HG03439 (cell line): ENCODE data around the gene PNMA8B.

Experiments used
- ATAC-seq: cut with Tn5 transposase; IDR thresholded peaks from one replicate; pipeline ENCODE4 v1.9.1; 2021; ENCODE audit warnings: mild to moderate bottlenecking, moderate library complexity; ENCODE audit not compliant: unreplicated experiment

Gene PNMA8B

DNA sequence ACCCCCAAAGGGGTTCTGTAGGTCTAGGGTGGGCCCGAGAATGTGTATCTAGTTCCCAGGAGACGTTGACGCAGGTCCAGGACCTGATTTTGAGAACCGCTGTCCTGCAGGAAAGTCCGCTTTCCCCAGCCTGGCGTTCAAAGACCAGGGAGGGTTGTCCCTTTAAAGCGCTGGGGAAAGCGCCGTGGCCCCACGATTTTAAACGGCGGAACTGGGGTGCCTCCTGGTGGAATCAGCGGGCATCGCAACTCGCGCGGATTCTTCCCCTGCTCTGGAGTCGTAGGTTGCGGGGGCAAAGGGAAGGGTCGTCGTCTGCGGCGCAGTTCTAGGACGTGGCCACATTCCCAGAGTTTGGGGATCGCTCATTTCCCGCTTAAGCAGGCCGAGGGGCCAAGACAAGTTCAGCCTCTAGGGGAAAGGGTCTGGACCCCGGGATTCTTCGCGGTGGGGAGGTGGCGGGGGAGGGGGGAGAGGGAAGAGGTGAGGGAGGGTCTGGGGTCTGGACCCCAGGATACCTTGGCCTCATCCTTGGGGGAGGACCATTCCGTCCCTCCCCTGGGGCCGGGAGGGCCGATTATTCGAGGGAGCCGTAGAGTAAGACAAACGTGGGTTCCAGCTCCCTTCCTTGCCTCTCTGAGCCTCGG, 7.7 kb downstream of the PNMA8B start:
- no peak for ATAC-seq

- no peak for ATAC-seq
Measured at GRCh38 chr19:46487178-46487801, 8.4 kb downstream of the PNMA8B start.

- no peak for ATAC-seq
Measured at GRCh38 chr19:46486358-46486757, 9.3 kb downstream of the PNMA8B start.

GRCh38 chr19:46484656-46485055, 11.0 kb downstream of the PNMA8B start:
- ATAC-seq: no peak

DNA sequence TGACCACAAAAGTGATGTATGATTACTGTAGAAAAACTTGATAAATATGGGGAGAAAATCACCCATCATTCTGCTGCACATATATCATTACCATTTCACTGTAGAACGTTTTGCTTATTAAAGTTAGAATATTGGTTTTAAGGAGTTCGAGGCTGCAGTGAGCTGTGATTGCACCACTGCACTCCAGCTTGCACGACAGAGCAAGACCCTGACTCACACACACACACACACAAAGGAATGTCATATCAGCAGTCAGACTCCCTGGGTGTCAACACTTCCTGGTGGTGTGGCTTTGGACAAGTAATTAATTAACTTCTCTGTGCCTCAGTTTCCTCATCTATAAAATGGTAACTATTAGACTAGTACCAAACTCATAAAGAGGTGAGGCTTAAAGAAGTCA, 13.0 kb downstream of the PNMA8B start:
- ATAC-seq: no peak

GRCh38 chr19:46481947-46482346, 13.7 kb downstream of the PNMA8B start:
- ATAC-seq: no peak

GRCh38 chr19:46481223-46481848, 14.3 kb downstream of the PNMA8B start:
- ATAC-seq: no peak

DNA sequence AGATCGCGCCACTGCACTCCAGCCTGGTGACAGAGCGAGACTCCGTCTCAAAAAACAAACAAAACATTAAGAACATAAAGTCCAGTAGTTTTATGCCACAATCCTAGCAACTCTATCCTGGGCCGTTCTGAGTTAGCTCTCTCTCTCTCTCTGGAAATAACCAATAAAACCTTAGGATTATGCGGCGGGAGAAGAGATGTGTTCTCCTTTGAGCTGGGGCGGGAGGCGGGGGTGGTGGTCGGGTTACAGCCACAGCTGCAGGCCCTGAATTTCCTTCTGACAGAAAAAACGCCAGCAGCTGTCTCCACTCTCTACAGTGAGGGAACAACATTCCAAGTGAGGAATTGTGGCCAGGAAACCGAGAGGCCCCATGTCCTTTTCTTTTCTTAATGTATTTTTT, 15.3 kb downstream of the PNMA8B start:
- no peak for ATAC-seq

GRCh38 chr19:46478356-46478986, 17.2 kb downstream of the PNMA8B start:
- no peak for ATAC-seq

DNA sequence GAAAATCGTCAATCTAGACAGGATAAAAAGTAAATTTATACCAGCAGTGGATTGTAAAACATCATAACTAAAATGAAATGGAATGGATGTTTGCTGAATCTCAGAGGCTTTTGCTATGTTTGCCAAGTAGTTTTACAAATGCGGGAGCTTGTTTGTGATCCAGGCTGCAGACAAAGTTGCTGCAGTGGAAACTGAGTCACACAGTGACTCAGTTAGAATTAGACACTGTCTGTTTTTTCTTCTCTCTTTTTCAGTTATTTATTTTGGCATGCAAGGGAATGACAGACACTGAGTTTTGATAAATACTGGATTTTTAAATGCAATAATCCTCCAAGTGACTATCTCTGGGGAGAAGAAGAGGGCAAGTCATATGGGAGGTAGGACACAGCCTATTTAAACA, 19.7 kb downstream of the PNMA8B start:
- no peak for ATAC-seq

- ATAC-seq: no peak
Measured at GRCh38 chr19:46474211-46474610, 21.5 kb downstream of the PNMA8B start.

DNA sequence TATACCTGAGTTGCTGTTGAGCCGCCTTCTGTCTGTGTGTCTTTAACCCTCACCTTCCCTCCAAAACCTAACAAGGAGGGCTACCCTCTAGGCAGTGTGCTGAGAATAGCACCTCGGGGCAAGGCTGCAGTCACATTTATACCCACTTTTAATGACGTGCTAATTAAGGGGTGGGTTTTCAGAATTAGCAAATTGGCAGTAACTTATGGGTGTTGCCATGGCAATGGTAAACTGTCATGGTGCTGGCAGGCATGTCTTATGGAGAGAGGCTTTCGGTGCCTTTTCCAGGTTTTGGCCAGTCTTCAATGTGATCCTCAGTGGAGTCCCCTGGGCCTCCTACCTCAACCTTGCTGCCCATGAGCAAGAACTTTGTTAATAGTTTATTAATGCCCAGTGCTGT, 23.1 kb downstream of the PNMA8B start:
- no peak for ATAC-seq

DNA sequence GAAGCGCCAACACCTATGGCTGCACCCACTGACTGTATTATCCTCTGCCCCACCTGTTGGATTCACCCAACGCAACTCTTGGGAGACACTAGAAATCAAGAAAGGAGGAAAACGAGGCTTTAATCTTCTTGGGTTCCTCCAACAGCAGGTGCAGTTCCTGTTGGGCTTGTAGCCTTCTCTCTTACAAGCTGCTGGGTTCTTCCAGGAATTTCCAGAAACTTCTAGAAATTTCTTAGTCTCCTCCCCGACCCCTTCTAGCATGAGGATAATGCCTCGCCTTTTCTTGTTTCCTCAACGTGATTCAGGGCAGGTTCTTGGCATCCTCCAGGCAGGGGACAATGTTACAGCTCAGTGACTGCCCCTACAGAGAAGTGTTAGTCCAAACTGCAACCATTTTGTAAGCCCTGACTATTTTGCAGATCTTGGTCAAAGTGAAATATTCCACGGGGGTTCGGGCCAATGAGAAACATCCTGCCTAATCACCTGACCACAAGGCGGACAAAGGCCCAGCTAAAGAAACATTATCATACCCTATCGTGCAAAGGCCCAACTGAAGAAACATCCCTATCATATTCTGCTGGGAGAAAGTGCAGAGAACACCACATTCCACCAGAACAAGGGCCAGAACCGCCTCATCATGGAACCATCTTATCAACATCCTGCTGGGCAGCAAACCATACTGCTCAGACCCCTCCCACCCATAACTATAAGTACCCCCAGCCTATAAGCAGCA, 23.7 kb downstream of the PNMA8B start:
- ATAC-seq: no peak

DNA sequence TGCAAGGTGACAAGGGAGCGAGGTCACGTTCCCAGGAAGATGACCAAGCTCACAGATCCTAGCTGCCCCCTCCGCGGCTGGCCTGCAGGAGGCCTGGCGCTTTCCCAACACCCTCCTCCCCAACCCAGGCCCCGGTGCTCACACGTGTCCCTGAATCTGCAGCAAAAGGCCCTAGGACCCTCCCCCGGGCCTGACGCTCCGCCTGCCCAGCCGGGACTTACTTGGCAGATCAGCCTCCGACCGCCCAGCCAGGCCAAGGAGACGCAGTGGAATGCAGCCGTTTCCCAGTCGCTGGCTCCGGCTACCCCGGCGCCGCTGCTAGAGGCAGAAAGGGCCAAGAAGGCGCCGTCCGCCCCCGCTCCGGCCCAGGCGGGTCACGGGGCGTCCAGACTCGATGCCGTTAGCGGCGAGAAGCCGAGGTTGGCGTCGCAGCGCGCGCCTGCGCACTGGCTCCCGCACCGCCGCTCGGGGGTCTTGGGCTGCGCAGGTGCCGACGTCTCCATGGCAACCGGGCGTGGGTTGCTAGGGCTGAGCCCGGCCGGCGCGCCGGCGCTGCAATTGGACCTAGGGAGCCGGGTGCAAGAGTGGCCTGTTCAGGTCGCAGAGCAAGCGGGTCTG, 24.4 kb downstream of the PNMA8B start, which contains the start of gene PNMA8A:
Gene PNMA8A (minus strand): TSS at position 448 of the 618 bp plus-strand sequence. CDS start 528 bp downstream, outside the sequence.
- no peak for ATAC-seq

DNA sequence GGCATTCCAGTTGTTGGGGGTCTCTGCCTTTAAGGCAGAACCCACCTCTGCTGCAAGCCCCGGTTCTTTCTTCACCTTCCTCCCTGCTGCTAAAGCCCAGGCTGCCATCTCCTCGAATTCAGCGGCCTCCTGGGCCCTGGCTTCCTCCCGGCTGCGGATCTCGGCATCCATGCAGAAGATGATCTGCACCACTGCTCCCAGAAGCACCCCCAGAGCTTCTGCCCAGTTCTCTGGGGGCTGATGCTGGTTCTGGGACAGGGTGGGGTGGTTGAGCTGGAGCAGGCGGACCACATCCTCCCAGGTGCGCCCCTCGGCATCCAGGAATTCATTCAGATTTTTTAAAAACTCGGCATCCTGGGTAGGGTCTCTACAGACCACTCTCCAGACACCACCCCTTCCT, 25.3 kb downstream of the PNMA8B start:
- ATAC-seq: no peak

GRCh38 chr19:46469541-46470185, 26.0 kb downstream of the PNMA8B start:
- ATAC-seq: no peak

- no peak for ATAC-seq
Measured at GRCh38 chr19:46466536-46467196, 29.0 kb downstream of the PNMA8B start.

- no peak for ATAC-seq
Measured at GRCh38 chr19:46463516-46463915, 32.2 kb downstream of the PNMA8B start.

- no peak for ATAC-seq
Measured at GRCh38 chr19:46461537-46461936, 34.1 kb downstream of the PNMA8B start.

- no peak for ATAC-seq
Measured at GRCh38 chr19:46460981-46461380, 34.7 kb downstream of the PNMA8B start.
